HCT116 (cell line): Measurements from ENCODE around the gene GNG12. TPM values are rescaled to one million over a fixed set of nuclear protein-coding genes. Genes with fewer than 3 reads are reported as not detected.

Experiments
- ATAC-seq: fragments of 200-7000 bp; cut with Tn5 transposase; 2 replicates; pipeline ENCODE4 v1.9.1; 2020; ENCODE audit warnings: mild to moderate bottlenecking, moderate library complexity
- BruUV-seq: library from RNA; stranded (reverse); fragments of 400-500 nt; replicated peaks from 2 replicates; lab custom pipeline; 2021; lab: Mats Ljungman, UMichigan
- CTCF ChIA-PET: fragments of 300-600 bp; sonication (Branson Sonifier 250); formaldehyde crosslinking; loops from one replicate; lab custom pipeline; 2021; ENCODE audit warnings: antibody characterized with exemption; lab: Charles Lee
- POLR2A ChIA-PET: fragments of 300-600, 350-600 bp; sonication (Branson Sonifier 250); formaldehyde crosslinking; loops from one replicate; lab custom pipeline; 2021; ENCODE audit warnings: antibody characterized with exemption; lab: Charles Lee
- RAD21 ChIA-PET, 2 experiments: fragments of 300-600 bp; sonication (Branson Sonifier 250); formaldehyde crosslinking; loops; one replicate each; lab custom pipeline; 2023; ENCODE audit warnings: low total read pairs in 2 of 2; ENCODE audit not compliant: uncharacterized antibody in 2 of 2, unreplicated experiment in 2 of 2, low non-redundant PET in 1 of 2; lab: Charles Lee
- DNase-seq: peaks from one replicate; pipeline ENCODE4 v3.0.0-alpha.2; 2010; ENCODE audit warnings: low read depth, low spot score
- H2AFZ ChIP-seq: fragments of 200-600 bp; shearing (Covaris generic), sonication (generic); 2 replicates; pipeline ENCODE4 v1.6.1; 2017; ENCODE audit warnings: low read depth, mixed run types, mixed read lengths, antibody characterized with exemption, low read length; ENCODE audit not compliant: poor library complexity, severe bottlenecking
- H3K27ac ChIP-seq: 2 replicates; pipeline ENCODE4 v1.5.1; 2012; ENCODE audit warnings: low read depth, low read length
- H3K27me3 ChIP-seq: fragments of 200-600 bp; sonication (generic); 2 replicates; pipeline ENCODE4 v1.6.1; 2016; ENCODE audit warnings: mixed run types, low read length, mixed read lengths; ENCODE audit not compliant: insufficient read depth
- H3K36me3 ChIP-seq, 2 experiments: fragments of 200-500 bp in 1 of 2; fragments of 200-600 bp in 1 of 2; sonication (Bioruptor generic) in 1 of 2; sonication (generic) in 1 of 2; 2 replicates each; pipeline versions ENCODE4 v1.5.1 to v1.6.1; 2014 to 2016; ENCODE audit warnings: low read length in 2 of 2, inconsistent platforms in 1 of 2, mixed read lengths in 1 of 2, mixed run types in 1 of 2; ENCODE audit not compliant: insufficient read depth in 2 of 2, control insufficient read depth in 1 of 2
- H3K4me1 ChIP-seq, 2 experiments: fragments of 200-600 bp in 1 of 2; sonication (generic) in 1 of 2; 2 replicates each; pipeline versions ENCODE4 v1.5.1 to v1.6.1; 2012 to 2017; ENCODE audit warnings: low read length in 2 of 2, inconsistent platforms in 1 of 2, mild to moderate bottlenecking in 1 of 2, mixed read lengths in 1 of 2, mixed run types in 1 of 2, moderate library complexity in 1 of 2; ENCODE audit not compliant: insufficient read depth in 2 of 2, control insufficient read depth in 1 of 2
- H3K4me2 ChIP-seq: fragments of 200-600 bp; sonication (generic); 2 replicates; pipeline ENCODE4 v1.6.1; 2017; ENCODE audit warnings: mixed run types, low read length, mixed read lengths
- H3K4me3 ChIP-seq, 2 experiments: fragments of 200-600 bp in 1 of 2; sonication (generic) in 1 of 2; replicated peaks in 1 of 2; 2 replicates each; pipeline ENCODE4 v1.5.1; 2011 to 2016; ENCODE audit warnings: low read length in 2 of 2, control low read depth in 1 of 2, low read depth in 1 of 2, mild to moderate bottlenecking in 1 of 2, mixed read lengths in 1 of 2, mixed run types in 1 of 2
- H3K79me2 ChIP-seq: fragments of 200-600 bp; sonication (generic); 2 replicates; pipeline ENCODE4 v1.6.1; 2017; ENCODE audit warnings: mild to moderate bottlenecking, mixed run types, low read length, moderate library complexity, mixed read lengths; ENCODE audit not compliant: insufficient read depth
- H3K9ac ChIP-seq: fragments of 200-600 bp; sonication (generic); 2 replicates; pipeline ENCODE4 v1.6.1; 2016; ENCODE audit warnings: low read length, mixed read lengths
- H3K9me2 ChIP-seq: fragments of 200-600 bp; sonication (generic), shearing (Covaris generic); 2 replicates; pipeline ENCODE4 v1.6.1; 2017; ENCODE audit warnings: mixed run types, mild to moderate bottlenecking, moderate library complexity; ENCODE audit not compliant: insufficient read depth
- H3K9me3 ChIP-seq, 2 experiments: fragments of 200-500 bp in 1 of 2; fragments of 200-600 bp in 1 of 2; sonication (Bioruptor generic) in 1 of 2; sonication (generic) in 1 of 2; 2 replicates each; pipeline ENCODE4 v1.6.1; 2014 to 2017; ENCODE audit warnings: low read length in 2 of 2, mixed read lengths in 2 of 2, inconsistent platforms in 1 of 2, low read depth in 1 of 2, mild to moderate bottlenecking in 1 of 2, mixed run types in 1 of 2, moderate library complexity in 1 of 2; ENCODE audit not compliant: control insufficient read depth in 1 of 2, insufficient read depth in 1 of 2
- H4K20me1 ChIP-seq: fragments of 200-600 bp; sonication (generic), shearing (Covaris generic); 2 replicates; pipeline ENCODE4 v1.6.1; 2017; ENCODE audit warnings: mixed run types, mild to moderate bottlenecking, moderate library complexity; ENCODE audit not compliant: insufficient read depth
- ELF1 ChIP-seq: IDR thresholded peaks from 2 replicates; pipeline ENCODE4 v1.6.1; 2012; ENCODE audit warnings: low read depth, borderline replicate concordance
- EZH2 ChIP-seq: fragments of 200-600 bp; sonication (generic); IDR thresholded peaks from 2 replicates; pipeline ENCODE4 v1.6.1; 2017; ENCODE audit warnings: antibody characterized with exemption, mixed run types
- EZH2phosphoT487 ChIP-seq: fragments of 200-600 bp; IDR thresholded peaks from 2 replicates; pipeline ENCODE4 v1.6.1; 2018; ENCODE audit warnings: antibody characterized with exemption, borderline replicate concordance
- RAD21 ChIP-seq: IDR thresholded peaks from 2 replicates; pipeline ENCODE4 v1.6.1; 2012; ENCODE audit warnings: low read depth, mild to moderate bottlenecking
- SIN3A ChIP-seq: IDR thresholded peaks from 2 replicates; pipeline ENCODE4 v1.6.1; 2012; ENCODE audit warnings: low read depth
- SP1 ChIP-seq: IDR thresholded peaks from 2 replicates; pipeline ENCODE4 v1.6.1; 2012; ENCODE audit warnings: low read depth
- ZNF274 ChIP-seq: fragments of 200-500 bp; sonication (Bioruptor generic); IDR thresholded peaks from 2 replicates; pipeline ENCODE4 v1.6.1; 2014; ENCODE audit warnings: mild to moderate bottlenecking, low read depth, low read length, inconsistent platforms
- intact Hi-C: fragments of 100-400 bp; cut with micrococcal nuclease; formaldehyde crosslinking; loops from 2 replicates; pipeline ENCODE4 v1.10.0; 2022
- total RNA-seq: library from RNA; stranded (reverse); gene quantifications from one replicate; pipeline ENCODE4 v1.2.1, GENCODE V29; 2021; ENCODE audit not compliant: unreplicated experiment
- TF ChIP-seq, protein P1 (sequence below): IDR thresholded peaks from 2 replicates; pipeline ENCODE4 v1.6.1; 2011; ENCODE audit warnings: mild to moderate bottlenecking, low read length, moderate library complexity; ENCODE audit not compliant: insufficient replicate concordance; ENCODE audit errors: extremely low read depth

GNG12 gene
- total RNA-seq, 1 experiment from 2014 or later: 49.6 TPM

DNA sequence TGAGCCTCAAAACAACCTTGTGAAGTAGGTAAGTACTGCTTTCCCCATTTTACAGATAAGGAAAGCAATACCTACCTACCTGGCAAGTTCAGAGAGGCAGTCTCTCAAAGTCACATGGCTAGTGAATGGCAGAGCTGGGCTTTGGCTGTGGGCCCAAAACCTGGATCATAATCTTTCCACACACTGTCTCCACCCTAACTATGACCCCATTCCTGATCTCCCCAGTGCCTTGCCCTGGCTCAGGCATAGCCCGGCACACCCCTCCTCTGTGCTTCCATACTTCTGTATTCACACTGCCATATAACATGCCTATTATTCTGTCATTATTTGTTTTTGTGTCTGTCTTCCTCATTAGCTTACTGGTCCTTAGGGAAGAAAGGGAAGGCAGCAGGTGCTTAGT is 15.9 kb downstream of the GNG12 start (continued):
- TF ChIP-seq, protein P1, sequence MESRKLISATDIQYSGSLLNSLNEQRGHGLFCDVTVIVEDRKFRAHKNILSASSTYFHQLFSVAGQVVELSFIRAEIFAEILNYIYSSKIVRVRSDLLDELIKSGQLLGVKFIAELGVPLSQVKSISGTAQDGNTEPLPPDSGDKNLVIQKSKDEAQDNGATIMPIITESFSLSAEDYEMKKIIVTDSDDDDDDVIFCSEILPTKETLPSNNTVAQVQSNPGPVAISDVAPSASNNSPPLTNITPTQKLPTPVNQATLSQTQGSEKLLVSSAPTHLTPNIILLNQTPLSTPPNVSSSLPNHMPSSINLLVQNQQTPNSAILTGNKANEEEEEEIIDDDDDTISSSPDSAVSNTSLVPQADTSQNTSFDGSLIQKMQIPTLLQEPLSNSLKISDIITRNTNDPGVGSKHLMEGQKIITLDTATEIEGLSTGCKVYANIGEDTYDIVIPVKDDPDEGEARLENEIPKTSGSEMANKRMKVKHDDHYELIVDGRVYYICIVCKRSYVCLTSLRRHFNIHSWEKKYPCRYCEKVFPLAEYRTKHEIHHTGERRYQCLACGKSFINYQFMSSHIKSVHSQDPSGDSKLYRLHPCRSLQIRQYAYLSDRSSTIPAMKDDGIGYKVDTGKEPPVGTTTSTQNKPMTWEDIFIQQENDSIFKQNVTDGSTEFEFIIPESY: no peak
- TF ChIP-seq EZH2 (no peak), RAD21 (no peak)

DNA sequence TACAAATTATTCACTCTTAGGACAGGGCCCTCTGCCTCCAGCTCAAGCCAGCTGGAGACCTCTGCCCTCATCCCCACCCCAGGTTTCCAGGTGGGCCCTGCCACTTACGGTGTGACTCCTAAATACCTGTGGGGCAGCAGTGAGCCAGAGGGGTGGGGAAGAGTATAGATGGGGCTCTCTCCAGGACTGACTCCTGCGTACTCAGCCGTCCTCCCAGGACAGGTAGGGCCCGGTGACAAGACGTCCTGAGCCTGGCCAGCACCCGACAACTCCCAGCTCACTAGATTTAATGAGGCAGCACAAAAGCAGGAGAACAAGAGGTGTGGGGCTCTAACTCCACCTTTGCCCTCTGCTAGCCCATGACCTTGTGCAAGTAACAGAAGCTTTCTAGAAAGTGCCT is 16.8 kb downstream of the GNG12 start:
- Histone ChIP-seq H3K4me2 (no peak overlapping the region), H3K4me3 (no peak overlapping the region), H3K9me2 (no peaks in the 10 kb centered on the region), H3K9ac (no peak overlapping the region), H3K36me3 (no peaks in the 10 kb centered on the region), H3K4me1 (peaks cover 3 to 12% of the 10 kb centered on the region in 2 experiments; a peak in 2 of 4 replicates), H3K9me3 (no peaks in the 10 kb centered on the region), H3K27me3 (no peaks in the 10 kb centered on the region), H2AFZ (no peak overlapping the region), H3K79me2 (peaks cover 57% of the 10 kb centered on the region), H3K27ac (no peak overlapping the region), H4K20me1 (no peaks in the 10 kb centered on the region)
- no peak for DNase-seq
- no peak for TF ChIP-seq SP1
- no peak for TF ChIP-seq EZH2phosphoT487
- TF ChIP-seq ZNF274: no peak
- no peak for TF ChIP-seq ELF1
- TF ChIP-seq SIN3A: no peak
- CTCF ChIA-PET: no interaction called here
- no peak for ATAC-seq
- no TSS peak for BruUV-seq
- RAD21 ChIA-PET: no interaction called here
- intact Hi-C loops: no loop called here
- POLR2A ChIA-PET: no interaction called here
